Measurements from ENCODE around the gene ART3. TPM values are rescaled to one million over a fixed set of nuclear protein-coding genes. Genes with fewer than 3 reads are reported as not detected.

Gene ART3
- polyA plus RNA-seq, 1 donor from 2014 or later = 0.25 TPM

DNA sequence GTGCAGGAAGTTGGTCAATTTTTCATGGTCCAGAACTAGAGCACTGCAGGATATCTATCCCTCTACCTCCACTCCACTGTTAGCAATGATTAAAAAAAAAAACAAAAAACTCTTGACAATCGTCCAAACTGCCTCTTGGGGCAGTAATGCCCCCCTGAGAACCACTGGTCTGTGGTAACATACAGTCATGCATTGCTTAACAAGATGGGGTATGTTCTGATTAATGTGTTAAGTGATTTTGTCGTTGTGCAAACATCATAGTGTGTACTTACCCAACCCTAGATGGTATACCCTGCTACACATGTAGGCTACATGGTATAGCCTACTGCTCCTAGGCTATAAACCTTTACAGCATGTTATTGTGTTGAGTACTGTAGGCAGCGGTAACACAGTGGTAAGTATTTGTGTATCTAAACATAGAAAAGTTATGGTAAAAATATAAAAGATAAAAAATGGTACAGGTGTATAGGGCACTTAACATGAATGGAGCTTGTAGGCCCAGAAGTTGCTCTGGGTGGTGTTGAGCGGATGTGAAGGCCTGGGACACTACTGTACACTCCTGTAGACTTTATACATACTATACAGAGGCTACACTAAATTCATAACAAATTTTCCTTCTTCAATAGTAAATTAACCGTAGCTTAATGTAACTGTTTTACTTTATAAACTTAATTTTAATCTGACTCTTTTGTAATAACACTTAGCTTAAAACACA is 34.1 kb downstream of the ART3 start:
- TF ChIP-seq POLR2AphosphoS5 (IDR thresholded peaks at IDR 0.05) (no peak), RAD21 (conservative IDR thresholded peaks at IDR 0.05) (no peak), SMC3 (conservative IDR thresholded peaks at IDR 0.05; ENCODE audit: poor library complexity) (no peak), EZH2 (IDR thresholded peaks at IDR 0.05; ENCODE audit: borderline replicate concordance, insufficient read depth, low read length, poor library complexity, severe bottlenecking) (no peak), MXI1 (conservative IDR thresholded peaks at IDR 0.05; ENCODE audit: poor library complexity, severe bottlenecking) (no peak), EP300 (conservative IDR thresholded peaks at IDR 0.05; ENCODE audit: poor library complexity, severe bottlenecking) (no peak), TAF1 (IDR thresholded peaks at IDR 0.05; ENCODE audit: low read depth) (no peak), REST (IDR thresholded peaks at IDR 0.05; ENCODE audit: borderline replicate concordance) (no peak)
- TF ChIP-seq, protein P1, sequence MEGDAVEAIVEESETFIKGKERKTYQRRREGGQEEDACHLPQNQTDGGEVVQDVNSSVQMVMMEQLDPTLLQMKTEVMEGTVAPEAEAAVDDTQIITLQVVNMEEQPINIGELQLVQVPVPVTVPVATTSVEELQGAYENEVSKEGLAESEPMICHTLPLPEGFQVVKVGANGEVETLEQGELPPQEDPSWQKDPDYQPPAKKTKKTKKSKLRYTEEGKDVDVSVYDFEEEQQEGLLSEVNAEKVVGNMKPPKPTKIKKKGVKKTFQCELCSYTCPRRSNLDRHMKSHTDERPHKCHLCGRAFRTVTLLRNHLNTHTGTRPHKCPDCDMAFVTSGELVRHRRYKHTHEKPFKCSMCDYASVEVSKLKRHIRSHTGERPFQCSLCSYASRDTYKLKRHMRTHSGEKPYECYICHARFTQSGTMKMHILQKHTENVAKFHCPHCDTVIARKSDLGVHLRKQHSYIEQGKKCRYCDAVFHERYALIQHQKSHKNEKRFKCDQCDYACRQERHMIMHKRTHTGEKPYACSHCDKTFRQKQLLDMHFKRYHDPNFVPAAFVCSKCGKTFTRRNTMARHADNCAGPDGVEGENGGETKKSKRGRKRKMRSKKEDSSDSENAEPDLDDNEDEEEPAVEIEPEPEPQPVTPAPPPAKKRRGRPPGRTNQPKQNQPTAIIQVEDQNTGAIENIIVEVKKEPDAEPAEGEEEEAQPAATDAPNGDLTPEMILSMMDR (IDR thresholded peaks at IDR 0.05; ENCODE audit: poor library complexity, severe bottlenecking) = no peak

DNA sequence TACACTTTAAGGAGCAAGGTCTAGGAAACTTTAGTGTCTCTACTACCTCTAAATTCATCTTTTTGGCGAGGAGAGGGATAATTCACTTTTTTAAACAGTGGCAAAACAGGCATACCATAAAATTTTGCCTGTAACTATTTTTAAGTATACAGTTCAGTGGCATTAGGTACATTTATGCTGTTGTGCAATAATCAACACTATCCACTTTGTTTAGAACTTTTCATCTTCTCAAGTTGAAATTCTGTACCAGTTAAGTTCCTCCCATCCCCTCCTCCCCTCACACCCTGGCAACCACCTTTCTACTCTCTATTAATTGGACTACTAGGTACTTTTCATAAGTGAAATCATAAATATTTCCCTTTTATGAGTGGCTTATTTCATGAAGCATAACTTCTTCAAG is 42.3 kb downstream of the ART3 start:
- no peak overlapping the region for H2AFZ ChIP-seq (ENCODE audit: low read depth, low read length)
- H3K4me2 ChIP-seq (ENCODE audit: low read length) = no peak overlapping the region
- peaks cover 13% of the 10 kb centered on the region for H3K36me3 ChIP-seq (ENCODE audit: insufficient read depth, low read length)
- H3K27ac ChIP-seq (ENCODE audit: low read length) = no peak overlapping the region
- no peak overlapping the region for H3K9ac ChIP-seq (ENCODE audit: low read length)
- no peaks in the 10 kb centered on the region for H3F3A ChIP-seq (ENCODE audit: insufficient read depth, low read length, poor library complexity, severe bottlenecking)
- no peaks in the 10 kb centered on the region for H3K9me3 ChIP-seq (ENCODE audit: low read length)
- H3K4me3 ChIP-seq (ENCODE audit: low read length) = no peak overlapping the region
- TF ChIP-seq EZH2 (IDR thresholded peaks at IDR 0.05; ENCODE audit: borderline replicate concordance, insufficient read depth, low read length, poor library complexity, severe bottlenecking) (no peak), RAD21 (conservative IDR thresholded peaks at IDR 0.05) (no peak), EP300 (conservative IDR thresholded peaks at IDR 0.05; ENCODE audit: poor library complexity, severe bottlenecking) (no peak), TAF1 (IDR thresholded peaks at IDR 0.05; ENCODE audit: low read depth) (no peak), REST (IDR thresholded peaks at IDR 0.05; ENCODE audit: borderline replicate concordance) (no peak), SMC3 (conservative IDR thresholded peaks at IDR 0.05; ENCODE audit: poor library complexity) (no peak)
- H3K79me2 ChIP-seq (replicated peaks; ENCODE audit: insufficient read depth, low read length) = no peaks in the 10 kb centered on the region
- no peaks in the 10 kb centered on the region for H4K20me1 ChIP-seq (ENCODE audit: insufficient read depth)
- no peaks in the 10 kb centered on the region for H3K9me2 ChIP-seq (ENCODE audit: insufficient read depth, low read length)
- H3K27me3 ChIP-seq (ENCODE audit: insufficient read depth, low read depth, low read length) = no peaks in the 10 kb centered on the region

More for the DNA sequence above, 34.1 kb downstream of the ART3 start:
- no peaks in the 10 kb centered on the region for H3K9me2 ChIP-seq (ENCODE audit: insufficient read depth, low read length)
- no peaks in the 10 kb centered on the region for H3K9me3 ChIP-seq (ENCODE audit: low read length)
- H4K20me1 ChIP-seq (ENCODE audit: insufficient read depth) = no peaks in the 10 kb centered on the region
- no peak overlapping the region for H3K27ac ChIP-seq (ENCODE audit: low read length)
- no peaks in the 10 kb centered on the region for H3K79me2 ChIP-seq (replicated peaks; ENCODE audit: insufficient read depth, low read length)
- no peak overlapping the region for H2AFZ ChIP-seq (ENCODE audit: low read depth, low read length)
- no peak overlapping the region for H3K4me2 ChIP-seq (ENCODE audit: low read length)
- H3F3A ChIP-seq (ENCODE audit: insufficient read depth, low read length, poor library complexity, severe bottlenecking) = no peaks in the 10 kb centered on the region
- H3K27me3 ChIP-seq (ENCODE audit: insufficient read depth, low read depth, low read length) = no peaks in the 10 kb centered on the region
- no peak overlapping the region for H3K9ac ChIP-seq (ENCODE audit: low read length)
- no peaks in the 10 kb centered on the region for H3K36me3 ChIP-seq (ENCODE audit: insufficient read depth, low read length)
- H3K4me3 ChIP-seq (ENCODE audit: low read length) = no peak overlapping the region

Measured in neural cell (in vitro differentiated cells).